Loucy (cell line): ENCODE measurements around the gene ANGPT4.

Experiments
- H2AFZ ChIP-seq: fragments of 200-600 bp; sonication (generic); 2 replicates; pipeline ENCODE4 v1.6.0; 2016; ENCODE audit warnings: antibody characterized with exemption, mild to moderate bottlenecking, low read length, moderate library complexity
- H3F3A ChIP-seq: fragments of 200-600 bp; 2 replicates; pipeline ENCODE4 v1.6.0; 2016; ENCODE audit warnings: antibody characterized with exemption, low read depth, mild to moderate bottlenecking
- H3K27me3 ChIP-seq: fragments of 200-600 bp; sonication (generic); 2 replicates; pipeline ENCODE4 v1.6.1; 2014; ENCODE audit warnings: low read length, mild to moderate bottlenecking; ENCODE audit not compliant: insufficient read depth, poor library complexity, severe bottlenecking
- H3K36me3 ChIP-seq: fragments of 200-600 bp; sonication (generic); 2 replicates; pipeline ENCODE4 v1.6.1; 2016; ENCODE audit warnings: low read length; ENCODE audit not compliant: insufficient read depth
- H3K4me1 ChIP-seq: fragments of 200-600 bp; sonication (generic); 2 replicates; pipeline ENCODE4 v1.5.1; 2014; ENCODE audit warnings: low read length, mild to moderate bottlenecking; ENCODE audit not compliant: insufficient read depth, poor library complexity, severe bottlenecking
- H3K4me2 ChIP-seq: fragments of 200-600 bp; sonication (generic); 2 replicates; pipeline ENCODE4 v1.6.0; 2014; ENCODE audit warnings: antibody characterized with exemption, low read length, low read depth, mild to moderate bottlenecking; ENCODE audit not compliant: poor library complexity, severe bottlenecking
- H3K4me3 ChIP-seq: fragments of 200-600 bp; sonication (generic); 2 replicates; pipeline ENCODE4 v1.5.1; 2014; ENCODE audit warnings: low read length, mild to moderate bottlenecking, mixed read lengths; ENCODE audit not compliant: poor library complexity, severe bottlenecking
- H3K79me2 ChIP-seq: fragments of 200-600 bp; sonication (generic); 2 replicates; pipeline ENCODE4 v1.6.1; 2014; ENCODE audit warnings: low read length; ENCODE audit not compliant: insufficient read depth
- H3K9ac ChIP-seq: fragments of 200-600 bp; sonication (generic); 2 replicates; pipeline ENCODE4 v1.6.0; 2014; ENCODE audit warnings: mild to moderate bottlenecking, low read depth, low read length, moderate library complexity; ENCODE audit not compliant: poor library complexity, severe bottlenecking
- H3K9me2 ChIP-seq: fragments of 200-600 bp; sonication (generic); replicated peaks from 2 replicates; pipeline ENCODE4 v1.6.1; 2016; ENCODE audit warnings: low read depth, low read length, mixed read lengths
- H3K9me3 ChIP-seq: fragments of 200-600 bp; sonication (generic); 2 replicates; pipeline ENCODE4 v1.6.1; 2014; ENCODE audit warnings: mild to moderate bottlenecking, antibody characterized with exemption, low read length, low read depth; ENCODE audit not compliant: insufficient read depth
- H4K20me1 ChIP-seq: fragments of 200-600 bp; sonication (generic); 2 replicates; pipeline ENCODE4 v1.6.0; 2014; ENCODE audit warnings: antibody characterized with exemption, low read length, mild to moderate bottlenecking; ENCODE audit not compliant: insufficient read depth, poor library complexity, severe bottlenecking
- CTCF ChIP-seq: fragments of 200-600 bp; sonication (generic); conservative IDR thresholded peaks from 2 replicates; pipeline ENCODE4 v1.5.1; 2014; ENCODE audit warnings: mild to moderate bottlenecking, antibody characterized with exemption, low read length
- EZH2phosphoT487 ChIP-seq: fragments of 200-600 bp; IDR thresholded peaks from 2 replicates; pipeline ENCODE4 v1.6.1; 2018; ENCODE audit warnings: antibody characterized with exemption, mild to moderate bottlenecking, moderate library complexity, borderline replicate concordance

ANGPT4 gene

GRCh38 chr20:881051-881782, 34.9 kb downstream of the ANGPT4 start:
- no peak overlapping the region for H3K4me2 ChIP-seq
- no peaks in the 10 kb centered on the region for H3K27me3 ChIP-seq
- H3F3A ChIP-seq = no peaks in the 10 kb centered on the region
- no peak overlapping the region for H3K9ac ChIP-seq
- no peaks in the 10 kb centered on the region for H3K36me3 ChIP-seq
- no peaks in the 10 kb centered on the region for H3K4me1 ChIP-seq
- no peaks in the 10 kb centered on the region for H3K9me2 ChIP-seq
- H2AFZ ChIP-seq = no peak overlapping the region
- TF ChIP-seq EZH2phosphoT487 (no peak), CTCF (no peak)
- no peaks in the 10 kb centered on the region for H3K79me2 ChIP-seq
- H4K20me1 ChIP-seq = no peaks in the 10 kb centered on the region
- no peak overlapping the region for H3K4me3 ChIP-seq
- H3K9me3 ChIP-seq = no peaks in the 10 kb centered on the region

- Histone ChIP-seq H3K36me3 (no peaks in the 10 kb centered on the region), H2AFZ (no peak overlapping the region), H3K4me3 (no peak overlapping the region), H3K9me3 (no peaks in the 10 kb centered on the region), H3K27me3 (no peaks in the 10 kb centered on the region), H4K20me1 (no peaks in the 10 kb centered on the region), H3F3A (no peaks in the 10 kb centered on the region), H3K4me1 (no peaks in the 10 kb centered on the region), H3K9me2 (no peaks in the 10 kb centered on the region), H3K4me2 (no peak overlapping the region), H3K9ac (no peak overlapping the region), H3K79me2 (no peaks in the 10 kb centered on the region)
- TF ChIP-seq CTCF (no peak), EZH2phosphoT487 (no peak)
These were observed 36.5 kb downstream of the ANGPT4 start for GRCh38 chr20:879626-880025.

- H4K20me1 ChIP-seq = no peaks in the 10 kb centered on the region
- H3K4me2 ChIP-seq = no peak overlapping the region
- H3K4me1 ChIP-seq = no peaks in the 10 kb centered on the region
- H2AFZ ChIP-seq = no peak overlapping the region
- H3K27me3 ChIP-seq = no peaks in the 10 kb centered on the region
- H3K4me3 ChIP-seq = no peak overlapping the region
- H3K9me2 ChIP-seq = no peaks in the 10 kb centered on the region
- no peaks in the 10 kb centered on the region for H3K36me3 ChIP-seq
- H3K9ac ChIP-seq = no peak overlapping the region
- no peak for TF ChIP-seq CTCF
- no peak for TF ChIP-seq EZH2phosphoT487
- H3K79me2 ChIP-seq = no peaks in the 10 kb centered on the region
- H3K9me3 ChIP-seq = no peaks in the 10 kb centered on the region
- H3F3A ChIP-seq = no peaks in the 10 kb centered on the region
These were observed 37.4 kb downstream of the ANGPT4 start for GRCh38 chr20:878511-879307.
